Amniotic epithelial cell (primary cell): ENCODE results near the gene PTBP3.

ENCODE experiments used
- DNase-seq: peaks from one replicate; pipeline ENCODE4 v3.0.0-alpha.2; 2010; ENCODE audit warnings: low read depth

Gene PTBP3

DNA sequence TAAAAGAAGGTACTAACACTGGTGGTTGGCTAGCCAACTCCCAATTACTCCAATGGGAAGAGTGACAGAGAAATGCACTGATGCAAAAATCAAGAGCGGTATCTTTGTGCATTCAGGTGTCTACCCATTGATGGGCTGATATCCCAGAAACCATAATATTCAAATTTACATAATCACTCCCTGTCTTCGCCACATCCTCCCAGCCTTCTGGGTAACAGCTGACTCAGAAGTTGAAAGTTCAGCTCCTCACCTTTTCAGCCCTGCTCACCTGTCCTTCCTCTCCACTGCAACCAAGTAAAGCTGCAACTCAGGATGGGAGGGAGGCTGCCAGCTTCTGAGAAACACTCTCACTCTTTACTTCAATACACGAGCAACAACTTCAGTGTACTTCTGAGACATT, 165.2 kb downstream of the PTBP3 start:
- no peak for DNase-seq
